AG04450 (cell line): ENCODE results near the gene MARK1. TPM values are rescaled to one million over a fixed set of nuclear protein-coding genes. Genes with fewer than 3 reads are reported as not detected.
"Not testable (repeated sequence)": the region's sequence is repeated elsewhere in the genome, so short reads cannot be mapped to it uniquely, and the experiment has no call there.

ENCODE experiments used
- CTCF ChIA-PET: fragments of 300-600, 350-600 bp; formaldehyde crosslinking; extraction: SDS; loops from one replicate; lab custom pipeline; 2022; ENCODE audit warnings: antibody characterized with exemption, inconsistent platforms; lab: Charles Lee
- POLR2A ChIA-PET: fragments of 350-600 bp; formaldehyde crosslinking; extraction: SDS; loops from one replicate; lab custom pipeline; 2021; ENCODE audit warnings: antibody characterized with exemption, inconsistent platforms; lab: Yijun Ruan, JAX
- DNase-seq: peaks from one replicate; pipeline ENCODE4 v3.0.0-alpha.2; 2011; ENCODE audit warnings: low read depth, low spot score
- H3K27ac ChIP-seq: one replicate; pipeline ENCODE4 v1.5.1; 2012; ENCODE audit warnings: low read depth, low read length, control low read depth
- H3K27me3 ChIP-seq: one replicate; pipeline ENCODE4 v1.6.0; 2012; ENCODE audit warnings: low read length; ENCODE audit not compliant: control insufficient read depth, insufficient read depth
- H3K4me3 ChIP-seq: 2 replicates; pipeline ENCODE4 v1.5.1; 2011; ENCODE audit warnings: mild to moderate bottlenecking, low read depth, low read length, control low read depth
- H3K9me3 ChIP-seq: 2 replicates; pipeline ENCODE4 v1.5.1; 2012; ENCODE audit warnings: low read length; ENCODE audit not compliant: control insufficient read depth, insufficient read depth
- polyA plus RNA-seq: library from polyadenylated mRNA; depleted of rRNA; stranded (reverse); fragments of >200 nt; gene quantifications from 2 replicates; pipeline ENCODE4 v1.2.3, GENCODE V29; 2011
- TF ChIP-seq, protein P1 (sequence below): IDR thresholded peaks from 2 replicates; pipeline ENCODE4 v1.5.1; 2011; ENCODE audit warnings: low read depth, low read length, control low read depth, inconsistent platforms

MARK1 gene
- polyA plus RNA-seq, 1 experiment, result not detected

DNA sequence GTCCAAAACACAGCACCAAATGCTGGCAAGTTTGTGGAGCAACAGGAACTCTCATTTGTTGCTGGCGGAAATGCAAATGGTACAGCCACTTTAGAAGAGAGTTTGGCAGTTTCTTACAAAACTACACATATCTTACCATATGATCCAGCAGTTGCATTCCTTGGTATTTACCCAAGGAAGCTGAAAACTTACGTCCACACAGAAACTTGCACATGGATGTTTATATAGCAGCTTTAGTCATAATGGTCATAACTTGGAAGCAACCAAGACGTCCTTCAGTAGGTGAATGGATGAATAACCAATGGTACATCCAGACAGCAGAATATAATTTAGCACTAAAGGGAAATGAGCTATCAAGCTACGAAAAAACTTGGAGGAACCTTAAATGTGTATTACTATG lies 66.4 kb downstream of the MARK1 start:
- no peaks in the 10 kb centered on the region for H3K9me3 ChIP-seq
- CTCF ChIA-PET, result no interaction called here
- DNase-seq, result no peak
- TF ChIP-seq, protein P1, sequence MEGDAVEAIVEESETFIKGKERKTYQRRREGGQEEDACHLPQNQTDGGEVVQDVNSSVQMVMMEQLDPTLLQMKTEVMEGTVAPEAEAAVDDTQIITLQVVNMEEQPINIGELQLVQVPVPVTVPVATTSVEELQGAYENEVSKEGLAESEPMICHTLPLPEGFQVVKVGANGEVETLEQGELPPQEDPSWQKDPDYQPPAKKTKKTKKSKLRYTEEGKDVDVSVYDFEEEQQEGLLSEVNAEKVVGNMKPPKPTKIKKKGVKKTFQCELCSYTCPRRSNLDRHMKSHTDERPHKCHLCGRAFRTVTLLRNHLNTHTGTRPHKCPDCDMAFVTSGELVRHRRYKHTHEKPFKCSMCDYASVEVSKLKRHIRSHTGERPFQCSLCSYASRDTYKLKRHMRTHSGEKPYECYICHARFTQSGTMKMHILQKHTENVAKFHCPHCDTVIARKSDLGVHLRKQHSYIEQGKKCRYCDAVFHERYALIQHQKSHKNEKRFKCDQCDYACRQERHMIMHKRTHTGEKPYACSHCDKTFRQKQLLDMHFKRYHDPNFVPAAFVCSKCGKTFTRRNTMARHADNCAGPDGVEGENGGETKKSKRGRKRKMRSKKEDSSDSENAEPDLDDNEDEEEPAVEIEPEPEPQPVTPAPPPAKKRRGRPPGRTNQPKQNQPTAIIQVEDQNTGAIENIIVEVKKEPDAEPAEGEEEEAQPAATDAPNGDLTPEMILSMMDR, result no peak
- H3K4me3 ChIP-seq, result no peak overlapping the region
- H3K27ac ChIP-seq, result no peak overlapping the region
- POLR2A ChIA-PET, result no interaction called here
- H3K27me3 ChIP-seq, result no peaks in the 10 kb centered on the region

DNA sequence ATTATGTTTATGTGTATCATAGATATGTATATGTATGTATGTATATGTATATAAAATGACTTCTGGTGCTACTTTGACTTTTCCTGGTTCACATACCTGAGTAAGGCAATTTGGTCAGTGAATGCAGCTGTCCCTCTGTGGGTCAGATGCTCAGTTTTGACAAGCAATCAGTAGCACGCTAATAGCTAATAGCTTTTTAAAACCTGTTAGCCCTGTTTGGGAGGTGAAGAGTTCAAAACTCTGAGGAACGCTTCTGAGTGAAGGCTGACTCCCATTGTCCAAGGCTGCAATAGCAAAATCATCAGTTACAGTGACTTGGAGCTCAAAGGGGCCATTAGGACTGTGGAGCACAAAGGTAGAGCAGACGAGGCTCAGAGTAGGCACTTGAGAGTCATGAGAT lies 67.2 kb downstream of the MARK1 start:
- TF ChIP-seq, protein P1, result no peak
- Histone ChIP-seq H3K9me3 (no peaks in the 10 kb centered on the region), H3K4me3 (no peak overlapping the region), H3K27me3 (no peaks in the 10 kb centered on the region), H3K27ac (no peak overlapping the region)
- CTCF ChIA-PET, result no interaction called here
- POLR2A ChIA-PET, result no interaction called here
- DNase-seq, result no peak

DNA sequence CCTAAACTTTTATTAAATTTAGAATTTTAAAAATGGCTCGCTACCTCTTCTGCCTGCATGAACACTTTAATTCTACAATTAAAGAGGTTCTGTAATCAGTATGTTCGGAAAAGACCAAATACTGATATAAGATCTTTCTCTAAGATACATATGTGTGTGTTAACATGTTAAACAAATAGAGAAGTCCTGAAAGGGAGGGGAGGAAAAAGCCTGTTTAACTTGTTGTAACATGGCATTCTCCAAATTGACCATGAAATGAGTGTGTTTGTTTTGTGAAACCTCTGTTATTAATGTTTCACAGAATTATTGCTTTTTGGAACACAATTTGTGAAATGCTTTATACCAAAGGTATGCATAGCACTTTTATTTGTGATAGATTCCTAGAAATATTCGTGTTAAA lies 77.0 kb downstream of the MARK1 start:
- Histone ChIP-seq H3K9me3 (no peaks in the 10 kb centered on the region), H3K27me3 (no peaks in the 10 kb centered on the region), H3K27ac (no peak overlapping the region), H3K4me3 (no peak overlapping the region)
- TF ChIP-seq, protein P1, result no peak
- ChIA-PET CTCF (no interaction called here), POLR2A (no interaction called here)
- DNase-seq, result no peak

DNA sequence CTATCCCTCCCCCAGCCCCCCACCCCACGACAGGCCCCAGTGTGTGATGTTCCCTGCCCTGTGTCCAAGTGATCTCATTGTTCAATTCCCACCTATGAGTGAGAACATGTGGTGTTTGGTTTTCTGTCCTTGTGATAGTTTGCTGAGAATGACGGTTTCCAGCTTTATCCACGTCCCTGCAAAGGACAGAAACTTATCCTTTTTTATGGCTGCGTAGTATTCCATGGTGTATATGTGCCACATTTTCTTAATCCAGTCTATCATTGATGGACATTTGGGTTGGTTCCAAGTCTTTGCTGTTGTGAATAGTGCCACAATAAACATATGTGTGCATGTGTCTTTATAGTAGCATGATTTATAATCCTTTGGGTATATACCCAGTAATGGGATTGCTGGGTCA lies 77.7 kb downstream of the MARK1 start:
- H3K4me3 ChIP-seq, CTCF ChIA-PET, DNase-seq, H3K27ac ChIP-seq, H3K27me3 ChIP-seq, H3K9me3 ChIP-seq, POLR2A ChIA-PET: not testable (repeated sequence)

DNA sequence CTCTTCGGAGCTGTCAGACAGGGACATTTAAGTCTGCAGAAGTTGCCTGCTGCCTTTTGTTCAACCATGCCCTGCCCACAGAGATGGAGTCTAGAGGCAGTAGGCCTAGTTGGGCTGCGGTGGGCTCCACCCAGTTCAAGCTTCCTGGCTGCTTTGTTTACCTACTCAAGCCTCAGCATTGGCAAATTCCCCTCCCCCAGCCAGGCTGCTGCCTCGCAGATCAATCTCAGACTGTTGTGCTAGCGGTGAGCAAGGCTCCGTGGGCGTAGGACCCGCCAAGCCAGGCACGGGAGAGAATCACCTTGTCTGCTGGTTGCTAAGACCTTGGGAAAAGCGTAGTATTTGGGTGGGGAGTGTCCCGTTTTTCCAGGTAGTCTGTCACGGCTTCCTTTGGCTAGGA lies 83.2 kb downstream of the MARK1 start:
- H3K4me3 ChIP-seq, H3K27me3 ChIP-seq, H3K9me3 ChIP-seq, CTCF ChIA-PET, POLR2A ChIA-PET, H3K27ac ChIP-seq, DNase-seq: not testable (repeated sequence)

DNA sequence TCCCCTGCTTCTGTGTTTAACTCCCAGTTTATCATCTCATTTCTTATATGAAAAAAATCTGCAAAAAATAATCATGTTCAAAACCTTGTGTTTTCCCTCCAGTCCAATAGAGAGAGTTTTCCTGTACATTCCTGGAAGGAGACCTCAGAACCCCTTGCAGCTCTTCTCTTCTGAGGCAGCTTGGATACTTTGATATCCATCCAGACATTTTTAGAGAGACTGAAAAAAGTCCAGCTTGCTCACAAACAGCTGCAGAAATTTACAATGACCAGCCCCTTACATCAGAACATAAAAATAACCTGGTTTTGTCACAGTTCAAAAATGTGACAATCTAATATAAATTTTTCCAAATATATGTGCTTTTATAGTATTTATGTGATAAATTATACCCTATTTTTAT lies 88.9 kb downstream of the MARK1 start:
- DNase-seq, result no peak
- ChIA-PET POLR2A (no interaction called here), CTCF (no interaction called here)
- no peak overlapping the region for H3K4me3 ChIP-seq
- no peak overlapping the region for H3K27ac ChIP-seq
- TF ChIP-seq, protein P1, result no peak
- no peaks in the 10 kb centered on the region for H3K27me3 ChIP-seq
- no peaks in the 10 kb centered on the region for H3K9me3 ChIP-seq
